Ascending aorta (tissue), 2 donors: Measurements from ENCODE around the gene MRPL54. TPM values are rescaled to one million over a fixed set of nuclear protein-coding genes. Genes with fewer than 3 reads are reported as not detected.

Experiments
- DNase-seq, 2 donors: peaks; one replicate each; pipeline ENCODE4 v3.0.0-alpha.2; 2019; ENCODE audit warnings: low spot score in 2 of 2
- H3K27ac ChIP-seq, 2 donors: fragments of 200-600 bp; sonication (generic); one replicate each; pipeline ENCODE4 v1.5.1; 2016 to 2017; ENCODE audit warnings: mild to moderate bottlenecking in 1 of 2
- H3K27me3 ChIP-seq: fragments of 200-600 bp; sonication (generic); one replicate; pipeline ENCODE4 v1.5.1; 2017
- H3K36me3 ChIP-seq, 2 donors: fragments of 200-600 bp; sonication (generic); one replicate each; pipeline ENCODE4 v1.5.1; 2016
- H3K4me1 ChIP-seq, 2 donors: fragments of 200-600 bp; sonication (generic); one replicate each; pipeline ENCODE4 v1.5.1; 2016 to 2017; ENCODE audit warnings: mild to moderate bottlenecking in 1 of 2
- H3K4me3 ChIP-seq, 2 donors: fragments of 200-600 bp; sonication (generic); one replicate each; pipeline ENCODE4 v1.5.1; 2016 to 2017; ENCODE audit warnings: mild to moderate bottlenecking in 1 of 2
- H3K9me3 ChIP-seq, 2 donors: fragments of 200-600 bp; sonication (generic); one replicate each; pipeline ENCODE4 v1.5.1; 2016
- intact Hi-C: fragments of 100-400 bp; cut with DNase I; formaldehyde crosslinking; loops from one replicate; pipeline ENCODE4 v1.15.1; 2023
- total RNA-seq: library from RNA; depleted of rRNA; stranded (reverse); fragments of >200 nt; gene quantifications from one replicate; pipeline ENCODE4 v1.1.0, GENCODE V29; 2016
- TF ChIP-seq, protein P1 (sequence below), 3 experiments: fragments of 200-600 bp in 2 of 3; fragments of 450-650 bp in 1 of 3; sonication (generic) in 2 of 3; IDR thresholded peaks; one replicate each; pipeline ENCODE4 v1.5.1; 2016 to 2019; ENCODE audit warnings: antibody characterized with exemption in 3 of 3, mild to moderate bottlenecking in 1 of 3, moderate library complexity in 1 of 3

Gene MRPL54
- total RNA-seq, 1 donor from 2014 or later, result 34.9 TPM

DNA sequence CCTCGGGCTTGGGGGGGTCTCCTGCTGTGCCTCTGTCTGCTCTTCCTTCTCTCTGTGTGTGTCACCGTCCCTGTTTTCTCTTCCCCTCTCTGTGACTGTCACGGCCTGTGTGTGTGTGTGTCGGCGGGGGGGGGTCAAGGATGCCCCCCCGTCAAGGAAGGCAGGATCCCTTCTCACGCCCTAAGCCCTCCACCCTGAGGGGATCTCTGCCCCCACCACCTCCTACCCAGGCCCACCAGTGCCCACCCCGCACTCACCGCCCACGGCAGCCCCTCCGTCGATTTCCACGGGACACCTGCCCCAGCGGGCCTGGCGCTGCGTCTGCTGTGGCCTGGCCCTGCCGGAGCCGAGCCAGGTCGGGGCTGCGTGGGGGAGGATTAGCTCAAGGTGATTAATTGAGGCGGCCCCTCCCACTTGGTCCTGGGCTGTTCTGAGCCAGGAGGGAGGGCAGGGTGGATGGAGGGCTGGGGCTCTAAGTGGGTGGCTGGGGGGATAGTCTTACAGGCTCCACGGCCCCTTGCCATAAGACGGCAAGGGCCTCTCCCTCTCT lies 9.5 kb downstream of the MRPL54 start, which contains the start of gene RAX2:
Gene RAX2 (minus strand): TSS at position 323 of the 550 bp plus-strand sequence. CDS start 486 bp downstream, outside the sequence.
- intact Hi-C loops, result no loop called here
- Histone ChIP-seq H3K4me3 (no peak within 1 kb of the TSS), H3K27ac (no peak within 1 kb of the TSS), H3K9me3 (no peaks in the 10 kb centered on the region), H3K36me3 (peaks cover 12 to 18% of the 10 kb centered on the region in 2 donors), H3K27me3 (no peaks in the 10 kb centered on the region), H3K4me1 (no peaks in the 10 kb centered on the region)
- TF ChIP-seq, protein P1, sequence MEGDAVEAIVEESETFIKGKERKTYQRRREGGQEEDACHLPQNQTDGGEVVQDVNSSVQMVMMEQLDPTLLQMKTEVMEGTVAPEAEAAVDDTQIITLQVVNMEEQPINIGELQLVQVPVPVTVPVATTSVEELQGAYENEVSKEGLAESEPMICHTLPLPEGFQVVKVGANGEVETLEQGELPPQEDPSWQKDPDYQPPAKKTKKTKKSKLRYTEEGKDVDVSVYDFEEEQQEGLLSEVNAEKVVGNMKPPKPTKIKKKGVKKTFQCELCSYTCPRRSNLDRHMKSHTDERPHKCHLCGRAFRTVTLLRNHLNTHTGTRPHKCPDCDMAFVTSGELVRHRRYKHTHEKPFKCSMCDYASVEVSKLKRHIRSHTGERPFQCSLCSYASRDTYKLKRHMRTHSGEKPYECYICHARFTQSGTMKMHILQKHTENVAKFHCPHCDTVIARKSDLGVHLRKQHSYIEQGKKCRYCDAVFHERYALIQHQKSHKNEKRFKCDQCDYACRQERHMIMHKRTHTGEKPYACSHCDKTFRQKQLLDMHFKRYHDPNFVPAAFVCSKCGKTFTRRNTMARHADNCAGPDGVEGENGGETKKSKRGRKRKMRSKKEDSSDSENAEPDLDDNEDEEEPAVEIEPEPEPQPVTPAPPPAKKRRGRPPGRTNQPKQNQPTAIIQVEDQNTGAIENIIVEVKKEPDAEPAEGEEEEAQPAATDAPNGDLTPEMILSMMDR (IDR thresholded peaks at IDR 0.05), result no peak
- no peak for DNase-seq

DNA sequence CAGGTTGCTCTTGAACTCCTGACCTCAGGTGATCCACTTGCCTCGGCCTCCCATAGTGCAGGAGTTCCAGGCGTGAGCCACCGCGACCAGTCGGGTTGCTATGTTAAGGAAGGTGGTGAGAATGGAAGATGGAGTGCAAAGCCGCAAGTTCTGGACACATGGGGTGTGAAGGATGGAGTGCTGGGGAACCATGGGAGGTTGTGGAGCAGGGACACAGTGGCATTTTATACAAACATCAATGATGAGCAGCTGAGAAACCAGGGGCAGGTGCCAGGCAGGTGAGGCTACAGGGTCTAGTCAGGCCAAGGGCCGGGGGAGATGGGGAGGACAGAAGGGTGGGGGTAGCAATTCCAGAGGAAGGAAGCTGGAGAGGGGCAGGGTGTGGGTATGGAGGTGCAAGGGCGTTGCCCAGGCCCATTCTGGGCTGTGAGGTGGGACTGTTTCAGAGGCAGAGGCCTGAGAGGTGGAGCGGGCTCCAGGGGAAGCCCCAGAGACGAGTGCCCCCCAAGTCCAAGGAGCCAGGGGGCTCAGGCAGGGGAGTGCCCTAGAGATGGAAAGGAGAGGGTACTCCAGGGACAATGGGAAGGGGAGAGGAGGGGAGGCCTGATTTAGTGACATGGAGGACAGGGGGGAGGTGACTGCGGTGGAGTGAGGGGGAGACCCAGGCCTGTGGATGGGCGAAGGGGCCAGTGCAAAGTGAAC lies 11.5 kb downstream of the MRPL54 start:
- TF ChIP-seq, protein P1 (IDR thresholded peaks at IDR 0.05), result no peak
- Histone ChIP-seq H3K36me3 (no peaks in the 10 kb centered on the region), H3K4me1 (no peaks in the 10 kb centered on the region), H3K9me3 (no peaks in the 10 kb centered on the region), H3K4me3 (no peak overlapping the region), H3K27me3 (no peaks in the 10 kb centered on the region), H3K27ac (no peak overlapping the region)
- no peak for DNase-seq
- intact Hi-C loops, result no loop called here

DNA sequence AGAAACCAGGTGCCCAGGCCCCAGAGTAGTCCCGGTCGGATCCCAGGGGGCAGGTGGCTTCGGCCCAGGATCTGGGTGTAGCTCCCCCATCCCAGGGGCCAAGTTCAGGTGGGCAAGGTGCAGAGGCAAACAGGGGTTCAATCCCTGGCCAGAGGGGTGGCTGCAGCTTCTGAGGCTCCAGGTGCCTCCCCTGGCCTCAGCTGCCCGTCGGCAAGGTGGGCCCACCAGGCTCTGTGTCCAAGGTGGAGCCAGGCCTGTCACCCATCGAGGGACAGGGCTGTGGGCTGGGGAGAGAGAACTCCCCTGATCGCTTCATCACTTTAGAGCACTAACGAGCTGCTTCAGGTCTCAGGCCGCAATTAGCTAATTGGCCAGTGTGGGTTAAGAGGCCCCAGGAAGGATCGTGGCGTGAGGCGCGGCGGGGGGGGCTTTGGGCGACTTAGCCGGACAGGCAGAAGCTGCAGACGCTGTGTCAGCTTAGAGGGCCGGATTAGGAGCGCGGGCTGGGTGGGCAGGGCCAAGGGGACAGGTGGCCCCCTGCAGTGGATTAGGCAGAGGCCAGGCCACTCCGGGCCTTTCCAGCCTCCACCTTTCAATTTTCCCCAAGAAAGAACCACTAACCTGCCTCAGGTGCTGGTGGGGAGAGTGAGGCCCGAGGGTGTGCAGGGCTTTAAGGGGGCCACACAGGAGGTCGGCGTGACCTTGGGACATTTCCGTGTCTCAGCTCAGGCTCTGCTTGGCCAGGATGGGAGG lies 12.3 kb downstream of the MRPL54 start:
- TF ChIP-seq, protein P1 (IDR thresholded peaks at IDR 0.05), result no peak
- Histone ChIP-seq H3K9me3 (no peaks in the 10 kb centered on the region), H3K27ac (no peak overlapping the region), H3K4me3 (no peak overlapping the region), H3K36me3 (no peaks in the 10 kb centered on the region), H3K27me3 (no peaks in the 10 kb centered on the region), H3K4me1 (no peaks in the 10 kb centered on the region)
- no peak for DNase-seq
- intact Hi-C loops, result no loop called here

DNA sequence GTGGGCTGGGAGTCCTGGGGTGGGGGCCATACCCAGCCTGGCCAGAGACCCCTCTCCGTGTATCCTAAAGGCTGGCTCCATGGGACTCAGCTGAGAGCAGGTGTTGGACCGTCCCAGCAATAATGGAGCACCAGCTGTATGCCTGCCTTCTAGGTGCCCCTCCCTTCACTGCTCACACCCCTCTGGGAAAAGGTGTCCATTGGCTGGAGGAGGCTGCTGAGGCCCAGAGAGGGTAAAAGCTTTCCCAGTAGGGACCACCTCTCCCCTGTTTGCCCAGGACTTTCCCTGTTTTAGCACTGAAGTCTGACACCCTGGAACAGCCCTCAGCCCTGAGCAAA lies 12.9 kb downstream of the MRPL54 start:
- no peak for DNase-seq
- no peaks in the 10 kb centered on the region for H3K4me1 ChIP-seq
- H3K27me3 ChIP-seq, result no peaks in the 10 kb centered on the region
- intact Hi-C loops, result no loop called here
- H3K27ac ChIP-seq, result no peak overlapping the region
- H3K9me3 ChIP-seq, result no peaks in the 10 kb centered on the region
- no peak overlapping the region for H3K4me3 ChIP-seq
- no peaks in the 10 kb centered on the region for H3K36me3 ChIP-seq
- TF ChIP-seq, protein P1 (IDR thresholded peaks at IDR 0.05), result no peak

DNA sequence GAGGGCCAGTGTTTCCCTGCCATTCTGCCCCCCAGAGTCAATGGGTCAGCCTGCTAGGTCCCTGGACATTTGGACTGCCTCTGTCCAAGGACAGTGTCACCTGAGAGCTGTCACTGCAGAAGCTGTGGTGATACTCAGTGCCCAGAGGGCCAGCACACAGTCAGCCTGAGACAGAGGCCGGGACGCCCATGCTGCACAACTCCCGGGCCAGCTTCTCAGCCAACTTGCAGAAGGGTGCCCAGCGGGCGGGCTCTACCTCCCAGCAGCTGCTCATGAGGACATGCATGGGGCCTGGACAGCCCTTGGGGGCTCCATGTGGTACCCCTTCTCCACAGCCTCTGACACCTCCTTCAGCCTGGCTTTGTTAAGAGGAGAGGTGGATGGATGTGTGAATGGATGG lies 13.3 kb downstream of the MRPL54 start:
- Histone ChIP-seq H3K4me1 (no peaks in the 10 kb centered on the region), H3K9me3 (peaks cover 1% of the 10 kb centered on the region in 2 donors), H3K4me3 (no peak overlapping the region), H3K27ac (no peak overlapping the region), H3K36me3 (no peaks in the 10 kb centered on the region), H3K27me3 (no peaks in the 10 kb centered on the region)
- intact Hi-C loops, result no loop called here
- TF ChIP-seq, protein P1 (IDR thresholded peaks at IDR 0.05), result no peak
- DNase-seq, result no peak
